ENCODE measurements around the gene NACC1. TPM values are rescaled to one million over a fixed set of nuclear protein-coding genes. Genes with fewer than 3 reads are reported as not detected.

The NACC1 gene
- total RNA-seq, 1 experiment from 2014 or later = 55.9 TPM

DNA sequence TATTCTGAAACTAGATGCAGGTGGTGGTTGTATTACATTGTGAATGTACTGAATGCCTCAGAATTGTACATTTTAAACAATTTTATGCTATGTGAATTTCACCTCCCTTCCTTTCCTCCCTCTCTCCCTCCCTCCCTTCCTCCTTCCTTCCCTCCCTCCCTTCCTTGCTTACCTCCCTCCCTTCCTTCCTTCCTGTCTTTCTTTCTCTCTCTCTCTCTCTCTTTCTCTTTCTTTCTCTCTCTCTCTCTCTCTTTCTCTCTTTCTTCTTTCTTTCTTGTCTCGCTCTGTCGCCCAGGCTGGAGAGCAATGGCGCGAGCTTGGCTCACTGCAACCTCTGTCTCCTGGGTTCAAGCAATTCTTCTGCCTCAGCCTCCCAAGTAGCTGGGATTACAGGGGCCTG, 69.4 kb downstream of the NACC1 start:
- ChIA-PET CTCF (no interaction called here), POLR2A (no interaction called here)
- Mint-ChIP-seq H3K27me3 (ENCODE audit: insufficient read depth, unreplicated experiment) (no peaks in the 10 kb centered on the region), H3K4me3 (ENCODE audit: unreplicated experiment) (no peak overlapping the region), H3K4me1 (ENCODE audit: insufficient read depth, unreplicated experiment) (no peaks in the 10 kb centered on the region), H3K36me3 (ENCODE audit: insufficient read depth, unreplicated experiment) (no peaks in the 10 kb centered on the region), H3K27ac (ENCODE audit: low read depth, unreplicated experiment) (no peak overlapping the region), H3K9me3 (ENCODE audit: unreplicated experiment) (no peaks in the 10 kb centered on the region)
- DNase-seq (ENCODE audit: unreplicated experiment) = no peak
- no TSS peak for BruUV-seq (replicated peaks)
- intact Hi-C loops (cut with micrococcal nuclease) = no loop called here
- TF ChIP-seq, protein P1, sequence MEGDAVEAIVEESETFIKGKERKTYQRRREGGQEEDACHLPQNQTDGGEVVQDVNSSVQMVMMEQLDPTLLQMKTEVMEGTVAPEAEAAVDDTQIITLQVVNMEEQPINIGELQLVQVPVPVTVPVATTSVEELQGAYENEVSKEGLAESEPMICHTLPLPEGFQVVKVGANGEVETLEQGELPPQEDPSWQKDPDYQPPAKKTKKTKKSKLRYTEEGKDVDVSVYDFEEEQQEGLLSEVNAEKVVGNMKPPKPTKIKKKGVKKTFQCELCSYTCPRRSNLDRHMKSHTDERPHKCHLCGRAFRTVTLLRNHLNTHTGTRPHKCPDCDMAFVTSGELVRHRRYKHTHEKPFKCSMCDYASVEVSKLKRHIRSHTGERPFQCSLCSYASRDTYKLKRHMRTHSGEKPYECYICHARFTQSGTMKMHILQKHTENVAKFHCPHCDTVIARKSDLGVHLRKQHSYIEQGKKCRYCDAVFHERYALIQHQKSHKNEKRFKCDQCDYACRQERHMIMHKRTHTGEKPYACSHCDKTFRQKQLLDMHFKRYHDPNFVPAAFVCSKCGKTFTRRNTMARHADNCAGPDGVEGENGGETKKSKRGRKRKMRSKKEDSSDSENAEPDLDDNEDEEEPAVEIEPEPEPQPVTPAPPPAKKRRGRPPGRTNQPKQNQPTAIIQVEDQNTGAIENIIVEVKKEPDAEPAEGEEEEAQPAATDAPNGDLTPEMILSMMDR (IDR thresholded peaks at IDR 0.05; ENCODE audit: unreplicated experiment) = no peak

DNA sequence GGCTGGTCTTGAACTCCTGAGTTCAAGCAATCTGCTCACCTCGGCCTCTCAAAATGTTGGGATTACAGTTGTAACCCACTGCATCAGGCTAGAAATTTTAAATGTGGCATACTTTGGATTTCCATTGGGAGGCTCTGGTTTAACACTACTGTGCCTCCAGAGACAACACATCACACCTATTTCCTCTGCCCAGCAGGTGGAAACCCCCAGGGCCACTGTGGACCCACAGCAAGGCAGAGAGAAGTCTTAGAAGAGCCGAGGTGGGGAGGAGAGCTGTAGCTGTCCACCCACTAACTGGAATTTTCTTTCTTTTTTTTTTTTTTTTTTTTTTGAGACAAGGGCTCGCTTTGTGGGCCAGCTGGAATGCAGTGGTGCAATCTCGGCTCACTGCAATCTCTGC, 71.5 kb downstream of the NACC1 start:
- no peak for DNase-seq (ENCODE audit: unreplicated experiment)
- Mint-ChIP-seq H3K4me1 (ENCODE audit: insufficient read depth, unreplicated experiment) (no peaks in the 10 kb centered on the region), H3K4me3 (ENCODE audit: unreplicated experiment) (no peak overlapping the region), H3K27me3 (ENCODE audit: insufficient read depth, unreplicated experiment) (no peaks in the 10 kb centered on the region), H3K36me3 (ENCODE audit: insufficient read depth, unreplicated experiment) (no peaks in the 10 kb centered on the region), H3K9me3 (ENCODE audit: unreplicated experiment) (no peaks in the 10 kb centered on the region), H3K27ac (ENCODE audit: low read depth, unreplicated experiment) (no peak overlapping the region)
- TF ChIP-seq, protein P1 (IDR thresholded peaks at IDR 0.05; ENCODE audit: unreplicated experiment) = no peak
- intact Hi-C loops (cut with micrococcal nuclease) = no loop called here
- ChIA-PET CTCF (interaction anchor here (0.6 to 1.2 kb wide), 3 partner anchors 13 to 35 kb away, joined by 3 to 4 read pairs (median 3); no protein-coding TSS in a partner anchor), POLR2A (no interaction called here)
- BruUV-seq (replicated peaks) = no TSS peak

Other genes starting within 250 kb of the NACC1 start
- 26.7 and 28.7 TPM in 2 replicates for gene DNASE2, start 236.8 kb upstream of the NACC1 start, total RNA-seq (2022)
- gene KLF1, start 231.1 kb upstream of the NACC1 start, total RNA-seq (2022) = not detected in 2 replicates
- gene GCDH, start 227.1 kb upstream of the NACC1 start, total RNA-seq (2022) = 22.9 and 38.0 TPM in 2 replicates
- 0.83 and 0.91 TPM in 2 replicates for gene SYCE2, start 199.0 kb upstream of the NACC1 start, total RNA-seq (2022)
- gene FARSA, start 184.6 kb upstream of the NACC1 start, total RNA-seq (2022) = 78.6 and 107 TPM in 2 replicates
- gene CALR, start 179.7 kb upstream of the NACC1 start, total RNA-seq (2022) = 792 and 1,042 TPM in 2 replicates
- gene RAD23A, start 172.4 kb upstream of the NACC1 start, total RNA-seq (2022) = 197 and 219 TPM in 2 replicates
- 44.4 and 47.5 TPM in 2 replicates for gene GADD45GIP1, start 161.0 kb upstream of the NACC1 start, total RNA-seq (2022)
- gene DAND5, start 148.7 kb upstream of the NACC1 start, total RNA-seq (2022) = not detected in 2 replicates
- 26.9 and 27.2 TPM in 2 replicates for gene NFIX, start 122.8 kb upstream of the NACC1 start, total RNA-seq (2022)
- not detected in 2 replicates for gene LYL1, start 15.4 kb upstream of the NACC1 start, total RNA-seq (2022)
- 47.5 and 63.2 TPM in 2 replicates for gene TRMT1, start 1.5 kb upstream of the NACC1 start, total RNA-seq (2022)
- 35.2 and 37.9 TPM in 2 replicates for gene STX10, start 32.1 kb downstream of the NACC1 start, total RNA-seq (2022)
- gene IER2, start 32.1 kb downstream of the NACC1 start, total RNA-seq (2022) = 63.0 and 92.3 TPM in 2 replicates